Mesenchymal stem cell (in vitro differentiated cells and primary cell): ENCODE results near the gene METAP1D. TPM values are rescaled to one million over a fixed set of nuclear protein-coding genes. Genes with fewer than 3 reads are reported as not detected.
A peak's percentile ranks its signal among the peaks of the same experiment; 100 is the strongest.

Experiments used
- DNase-seq: peaks from one replicate; pipeline ENCODE4 v3.0.0-alpha.2; 2013
- H2AFZ ChIP-seq: one replicate; pipeline ENCODE4 v1.6.1; 2013; ENCODE audit warnings: low read depth, mild to moderate bottlenecking, control low read depth, inconsistent platforms, low read length, moderate library complexity
- H2AK5ac ChIP-seq: 2 replicates; pipeline ENCODE4 v1.6.1; 2013; ENCODE audit warnings: low read length, moderate library complexity, mild to moderate bottlenecking, inconsistent platforms; ENCODE audit not compliant: severe bottlenecking
- H2BK120ac ChIP-seq: one replicate; pipeline ENCODE4 v1.6.1; 2013; ENCODE audit warnings: low read depth, mild to moderate bottlenecking, inconsistent platforms, low read length, moderate library complexity
- H2BK12ac ChIP-seq, 2 experiments: one replicate each; pipeline ENCODE4 v1.6.1; 2013; ENCODE audit warnings: inconsistent platforms in 2 of 2, low read length in 2 of 2, mild to moderate bottlenecking in 2 of 2, moderate library complexity in 2 of 2, control low read depth in 1 of 2
- H2BK15ac ChIP-seq: one replicate; pipeline ENCODE4 v1.6.1; 2013; ENCODE audit warnings: mild to moderate bottlenecking, low read depth, inconsistent platforms; ENCODE audit not compliant: poor library complexity, severe bottlenecking
- H2BK5ac ChIP-seq: 2 replicates; pipeline ENCODE4 v1.6.1; 2013; ENCODE audit warnings: low read depth, mild to moderate bottlenecking, low read length, control low read depth, inconsistent platforms; ENCODE audit not compliant: poor library complexity, severe bottlenecking
- H3K14ac ChIP-seq, 2 experiments: one replicate each; pipeline ENCODE4 v1.6.1; 2013; ENCODE audit warnings: inconsistent platforms in 2 of 2, low read length in 2 of 2, control low read depth in 1 of 2, mild to moderate bottlenecking in 1 of 2, moderate library complexity in 1 of 2
- H3K18ac ChIP-seq, 2 experiments: one replicate each; pipeline ENCODE4 v1.6.1; 2013; ENCODE audit warnings: inconsistent platforms in 2 of 2, low read length in 2 of 2, control low read depth in 1 of 2, low read depth in 1 of 2, mild to moderate bottlenecking in 1 of 2
- H3K23ac ChIP-seq, 2 experiments: one replicate each; pipeline ENCODE4 v1.6.1; 2013; ENCODE audit warnings: inconsistent platforms in 2 of 2, low read length in 2 of 2, mild to moderate bottlenecking in 2 of 2, moderate library complexity in 2 of 2, control low read depth in 1 of 2
- H3K27ac ChIP-seq: 2 replicates; pipeline ENCODE4 v1.5.1; 2013; ENCODE audit warnings: mild to moderate bottlenecking, moderate library complexity, low read length, control low read depth, inconsistent platforms; ENCODE audit not compliant: poor library complexity, severe bottlenecking
- H3K27me3 ChIP-seq, 2 experiments: 2 replicates each; pipeline versions ENCODE4 v1.6.1 to v1.7.0; 2013; ENCODE audit warnings: low read length in 2 of 2, mild to moderate bottlenecking in 2 of 2, moderate library complexity in 2 of 2, control low read depth in 1 of 2, inconsistent platforms in 1 of 2; ENCODE audit not compliant: control insufficient read depth in 1 of 2, insufficient read depth in 1 of 2
- H3K36me3 ChIP-seq, 2 experiments: 2 replicates each; pipeline versions ENCODE4 v1.6.1 to v1.7.0; 2013; ENCODE audit warnings: low read length in 2 of 2, control low read depth in 1 of 2, inconsistent platforms in 1 of 2, low read depth in 1 of 2, mild to moderate bottlenecking in 1 of 2; ENCODE audit not compliant: insufficient read depth in 2 of 2, control insufficient read depth in 1 of 2
- H3K4ac ChIP-seq, 2 experiments: one replicate each; pipeline ENCODE4 v1.6.1; 2013; ENCODE audit warnings: inconsistent platforms in 2 of 2, low read length in 2 of 2, mild to moderate bottlenecking in 2 of 2, moderate library complexity in 2 of 2, control low read depth in 1 of 2, low read depth in 1 of 2
- H3K4me1 ChIP-seq: 2 replicates; pipeline ENCODE4 v1.6.1; 2013; ENCODE audit warnings: low read depth, low read length, control low read depth; ENCODE audit not compliant: control insufficient read depth, insufficient read depth
- H3K4me2 ChIP-seq: 2 replicates; pipeline ENCODE4 v1.6.1; 2013; ENCODE audit warnings: low read length, mild to moderate bottlenecking, inconsistent platforms; ENCODE audit not compliant: poor library complexity, severe bottlenecking
- H3K4me3 ChIP-seq, 2 experiments: 2 replicates each; pipeline versions ENCODE4 v1.5.1 to v1.7.0; 2013; ENCODE audit warnings: low read length in 2 of 2, mild to moderate bottlenecking in 2 of 2, control low read depth in 1 of 2, low read depth in 1 of 2; ENCODE audit not compliant: insufficient read depth in 1 of 2
- H3K79me1 ChIP-seq: replicated peaks from 2 replicates; pipeline ENCODE4 v1.6.1; 2013; ENCODE audit warnings: mild to moderate bottlenecking, control low read depth, low read length, inconsistent platforms; ENCODE audit not compliant: poor library complexity, severe bottlenecking
- H3K9ac ChIP-seq: 2 replicates; pipeline ENCODE4 v1.7.0; 2013; ENCODE audit warnings: mild to moderate bottlenecking, low read length, moderate library complexity
- H3K9me3 ChIP-seq: 2 replicates; pipeline ENCODE4 v1.7.0; 2013; ENCODE audit warnings: mild to moderate bottlenecking, low read length; ENCODE audit not compliant: control insufficient read depth
- H4K8ac ChIP-seq: one replicate; pipeline ENCODE4 v1.6.1; 2013; ENCODE audit warnings: inconsistent platforms, mild to moderate bottlenecking, low read length, moderate library complexity
- H4K91ac ChIP-seq: one replicate; pipeline ENCODE4 v1.6.1; 2013; ENCODE audit warnings: mild to moderate bottlenecking, low read length, inconsistent platforms
- WGBS: methylation state at CpG from one replicate; pipeline ENCODE4 v1.1.7; 2013; ENCODE audit warnings: mixed read lengths; 5-methylcytosine and 5-hydroxymethylcytosine counted together
- polyA plus RNA-seq, 2 experiments: library from polyadenylated mRNA; stranded (reverse); fragments of 200-250 nt; gene quantifications; one replicate each; pipeline ENCODE4 v1.2.3, GENCODE V29; 2013

METAP1D gene
- 3.9 TPM for polyA plus RNA-seq (2013, experiment 1 of 2)
- 4.5 TPM for polyA plus RNA-seq (2013, experiment 2 of 2)

GRCh38 chr2:171999604-172000469 is at the start of gene METAP1D:
METAP1D (plus strand) TSS chr2:171999953; CDS start chr2:171999970, 17 bp downstream.
- Histone ChIP-seq H3K4me3 (peak within 1 kb of the TSS; percentile 94 to 96), H3K27ac (peak within 1 kb of the TSS; percentile 44), H2AK5ac (no peak within 1 kb of the TSS), H2AFZ (peak within 1 kb of the TSS; percentile 100), H2BK5ac (no peak within 1 kb of the TSS), H2BK15ac (no peak within 1 kb of the TSS), H3K14ac (peak within 1 kb of the TSS in 1 of 2 experiments; percentile 64), H3K4me1 (no peaks in the 10 kb centered on the region), H3K4me2 (peak within 1 kb of the TSS; percentile 87), H2BK12ac (peak within 1 kb of the TSS in 1 of 2 experiments; percentile 74), H3K36me3 (no peaks in the 10 kb centered on the region), H4K8ac (peak within 1 kb of the TSS; percentile 97), H3K79me1 (no peaks in the 10 kb centered on the region), H3K4ac (peak within 1 kb of the TSS; percentile 24 to 89), H3K18ac (peak within 1 kb of the TSS in 1 of 2 experiments; percentile 86), H4K91ac (peak within 1 kb of the TSS; percentile 77), H3K9ac (peak within 1 kb of the TSS; percentile 92), H3K23ac (peak within 1 kb of the TSS in 1 of 2 experiments; percentile 79), H2BK120ac (peak within 1 kb of the TSS; percentile 57), H3K9me3 (no peaks in the 10 kb centered on the region), H3K27me3 (peaks cover 5 to 7% of the 10 kb centered on the region in 2 experiments)
- WGBS: under 1% methylated on average over 71 of the region's 73 CpGs
- peak; percentile 90 for DNase-seq

GRCh38 chr2:171952276-171952675 is 47.5 kb upstream of the METAP1D start:
- Histone ChIP-seq H2BK12ac (no peak overlapping the region), H3K4ac (no peak overlapping the region), H3K23ac (no peak overlapping the region), H3K18ac (no peak overlapping the region), H3K14ac (no peak overlapping the region), H3K27me3 (no peaks in the 10 kb centered on the region), H2BK120ac (no peak overlapping the region), H4K8ac (no peak overlapping the region), H3K9me3 (no peaks in the 10 kb centered on the region), H2AK5ac (no peak overlapping the region), H3K4me1 (peaks cover 3% of the 10 kb centered on the region), H3K36me3 (peaks cover 8 to 13% of the 10 kb centered on the region in 2 experiments), H2BK5ac (no peak overlapping the region), H3K27ac (no peak overlapping the region), H2AFZ (no peak overlapping the region), H2BK15ac (no peak overlapping the region), H3K79me1 (peaks cover 23% of the 10 kb centered on the region), H3K4me2 (no peak overlapping the region), H3K9ac (no peak overlapping the region), H4K91ac (no peak overlapping the region), H3K4me3 (no peak overlapping the region)
- no peak for DNase-seq

- WGBS: 100% methylated on average over 3 of the region's 3 CpGs
- H4K91ac ChIP-seq: no peak overlapping the region
- no peak overlapping the region for H2AFZ ChIP-seq
These were observed 47.0 kb upstream of the METAP1D start for GRCh38 chr2:171952748-171953147.

GRCh38 chr2:171956135-171956825 is 43.5 kb upstream of the METAP1D start:
- Histone ChIP-seq H2BK12ac (peak overlapping the region in 1 of 2 experiments; percentile 82), H3K9ac (no peak overlapping the region), H3K9me3 (no peaks in the 10 kb centered on the region), H3K4me2 (no peak overlapping the region), H2BK5ac (no peak overlapping the region), H3K79me1 (peaks cover 17% of the 10 kb centered on the region), H3K36me3 (peaks cover 8% of the 10 kb centered on the region in 2 experiments), H3K14ac (peak overlapping the region in 1 of 2 experiments; percentile 94), H2BK15ac (no peak overlapping the region), H2BK120ac (no peak overlapping the region), H2AK5ac (no peak overlapping the region), H3K18ac (peak overlapping the region in 1 of 2 experiments; percentile 68), H3K27ac (no peak overlapping the region), H3K4me3 (no peak overlapping the region), H4K8ac (peak overlapping the region; percentile 37), H4K91ac (peak overlapping the region; percentile 61), H3K4me1 (peaks cover 5% of the 10 kb centered on the region), H3K23ac (no peak overlapping the region), H3K4ac (no peak overlapping the region), H2AFZ (no peak overlapping the region), H3K27me3 (no peaks in the 10 kb centered on the region)
- 100% methylated on average over 6 of the region's 7 CpGs for WGBS
- DNase-seq: peak; percentile 23

More at GRCh38 chr2:171952748-171953147, 47.0 kb upstream of the METAP1D start:
- H2AK5ac ChIP-seq: no peak overlapping the region
- H3K79me1 ChIP-seq: peaks cover 21% of the 10 kb centered on the region
- no peaks in the 10 kb centered on the region for H3K9me3 ChIP-seq
- H3K27ac ChIP-seq: no peak overlapping the region
- H2BK5ac ChIP-seq: no peak overlapping the region
- H3K36me3 ChIP-seq: peaks cover 8 to 13% of the 10 kb centered on the region in 2 experiments
- H3K9ac ChIP-seq: no peak overlapping the region
- H3K4me2 ChIP-seq: no peak overlapping the region
- no peak overlapping the region for H2BK12ac ChIP-seq
- no peak overlapping the region for H3K14ac ChIP-seq
- H3K4ac ChIP-seq: no peak overlapping the region
- DNase-seq: no peak
- no peak overlapping the region for H2BK15ac ChIP-seq
- H3K4me1 ChIP-seq: peaks cover 3% of the 10 kb centered on the region
- no peak overlapping the region for H2BK120ac ChIP-seq
- H3K18ac ChIP-seq: no peak overlapping the region
- no peak overlapping the region for H3K23ac ChIP-seq
- H4K8ac ChIP-seq: no peak overlapping the region
- no peaks in the 10 kb centered on the region for H3K27me3 ChIP-seq
- H3K4me3 ChIP-seq: no peak overlapping the region
